Epithelial cell of esophagus (primary cell): Measurements from ENCODE around the gene RNASE7.

ENCODE experiments used
- DNase-seq: peaks from one replicate; pipeline ENCODE4 v3.0.0; 2010; ENCODE audit warnings: low read depth
- H3K4me3 ChIP-seq: 2 replicates; pipeline ENCODE4 v1.5.1; 2011; ENCODE audit warnings: mild to moderate bottlenecking, low read length, control low read depth
- CTCF ChIP-seq: IDR thresholded peaks from 2 replicates; pipeline ENCODE4 v1.5.1; 2011; ENCODE audit warnings: low read depth, mild to moderate bottlenecking, low read length, control low read depth, inconsistent platforms; ENCODE audit not compliant: insufficient read depth; ENCODE audit errors: missing control alignments

RNASE7 gene

GRCh38 chr14:21053184-21054122 lies 11.3 kb downstream of the RNASE7 start:
- TF ChIP-seq CTCF = no peak
- no peak for DNase-seq
- H3K4me3 ChIP-seq = no peak overlapping the region

GRCh38 chr14:21054123-21054767 lies 12.1 kb downstream of the RNASE7 start:
- no peak overlapping the region for H3K4me3 ChIP-seq
- DNase-seq = no peak
- TF ChIP-seq CTCF = no peak

GRCh38 chr14:21054768-21055145 lies 12.6 kb downstream of the RNASE7 start:
- DNase-seq = no peak
- no peak for TF ChIP-seq CTCF
- H3K4me3 ChIP-seq = no peak overlapping the region

GRCh38 chr14:21055432-21056117 lies 13.4 kb downstream of the RNASE7 start:
- TF ChIP-seq CTCF = no peak
- no peak overlapping the region for H3K4me3 ChIP-seq
- no peak for DNase-seq

- DNase-seq = peak; percentile 61
- no peak overlapping the region for H3K4me3 ChIP-seq
- no peak for TF ChIP-seq CTCF
Measured at GRCh38 chr14:21056520-21057163, 14.5 kb downstream of the RNASE7 start.

GRCh38 chr14:21057803-21058675 lies 15.9 kb downstream of the RNASE7 start, which contains the start of gene RNASE8:
TSS of gene RNASE8 (plus strand) at chr14:21057822. CDS start at chr14:21057893, 71 bp downstream.
- peak; percentile 50 for DNase-seq
- H3K4me3 ChIP-seq = no peak within 1 kb of the TSS
- TF ChIP-seq CTCF = no peak
